MM.1S (cell line): ENCODE results near the gene EIF3F.

Source experiments
- DNase-seq: peaks from one replicate; pipeline ENCODE4 v3.0.0-alpha.2; 2015
- H2AFZ ChIP-seq: fragments of 300-600 bp; sonication (generic); 2 replicates; pipeline ENCODE4 v1.6.0; 2016; ENCODE audit warnings: antibody characterized with exemption, low read length
- H3F3A ChIP-seq: fragments of 300-600 bp; sonication (generic); 2 replicates; pipeline ENCODE4 v1.6.1; 2016; ENCODE audit warnings: mild to moderate bottlenecking, antibody characterized with exemption, low read length, moderate library complexity, mixed read lengths; ENCODE audit not compliant: insufficient read depth
- H3K27ac ChIP-seq: fragments of 300-600 bp; sonication (generic); 2 replicates; pipeline ENCODE4 v1.5.1; 2016; ENCODE audit warnings: mild to moderate bottlenecking, low read length
- H3K27me3 ChIP-seq: fragments of 300-600 bp; sonication (generic); replicated peaks from 2 replicates; pipeline ENCODE4 v1.6.0; 2016; ENCODE audit warnings: low read length; ENCODE audit not compliant: insufficient read depth
- H3K36me3 ChIP-seq: fragments of 300-600 bp; sonication (generic); replicated peaks from 2 replicates; pipeline ENCODE4 v1.6.1; 2016; ENCODE audit warnings: mild to moderate bottlenecking, low read length, mixed read lengths; ENCODE audit not compliant: insufficient read depth
- H3K4me1 ChIP-seq: fragments of 300-600 bp; sonication (generic); 2 replicates; pipeline ENCODE4 v1.6.1; 2016; ENCODE audit warnings: low read length, mixed read lengths
- H3K4me2 ChIP-seq: fragments of 300-600 bp; sonication (generic); 2 replicates; pipeline ENCODE4 v1.6.0; 2016; ENCODE audit warnings: low read depth, low read length
- H3K4me3 ChIP-seq: fragments of 300-600 bp; sonication (generic); 2 replicates; pipeline ENCODE4 v1.5.1; 2016; ENCODE audit warnings: low read length, mixed read lengths
- H3K79me2 ChIP-seq: fragments of 300-600 bp; sonication (generic); 2 replicates; pipeline ENCODE4 v1.6.1; 2016; ENCODE audit warnings: mixed run types, low read length, mixed read lengths
- H3K9ac ChIP-seq: fragments of 300-600 bp; sonication (generic); 2 replicates; pipeline ENCODE4 v1.6.1; 2016; ENCODE audit warnings: low read length, mixed read lengths
- H3K9me2 ChIP-seq: fragments of 300-600 bp; sonication (generic); replicated peaks from 2 replicates; pipeline ENCODE4 v1.6.1; 2016; ENCODE audit warnings: mild to moderate bottlenecking, low read length, mixed read lengths; ENCODE audit not compliant: insufficient read depth
- H3K9me3 ChIP-seq: fragments of 300-600 bp; sonication (generic); replicated peaks from 2 replicates; pipeline ENCODE4 v1.6.1; 2016; ENCODE audit warnings: mild to moderate bottlenecking, low read length, mixed read lengths; ENCODE audit not compliant: insufficient read depth
- H4K20me1 ChIP-seq: fragments of 300-600 bp; sonication (generic); 2 replicates; pipeline ENCODE4 v1.6.1; 2016; ENCODE audit warnings: mild to moderate bottlenecking, low read length, moderate library complexity, mixed read lengths; ENCODE audit not compliant: insufficient read depth
- CTCF ChIP-seq: fragments of 300-600 bp; sonication (generic); IDR thresholded peaks from 2 replicates; pipeline ENCODE4 v1.5.1; 2016; ENCODE audit warnings: antibody characterized with exemption, low read length, mixed read lengths
- EZH2 ChIP-seq: fragments of 300-600 bp; sonication (generic); optimal IDR thresholded peaks from 2 replicates; pipeline ENCODE3; 2017; ENCODE audit warnings: low read depth, mild to moderate bottlenecking, antibody characterized with exemption, low read length, mixed read lengths
- EZH2phosphoT487 ChIP-seq: fragments of 300-600 bp; sonication (generic); IDR thresholded peaks from 2 replicates; pipeline ENCODE4 v1.6.1; 2018; ENCODE audit warnings: antibody characterized with exemption, low read length

EIF3F gene

GRCh38 chr11:7969756-7970646 lies 17.1 kb upstream of the EIF3F start:
- Histone ChIP-seq H3F3A (no peaks in the 10 kb centered on the region), H3K36me3 (no peaks in the 10 kb centered on the region), H2AFZ (no peak overlapping the region), H3K79me2 (no peaks in the 10 kb centered on the region), H3K4me3 (no peak overlapping the region), H3K9me3 (no peaks in the 10 kb centered on the region), H3K9me2 (no peaks in the 10 kb centered on the region), H3K27me3 (no peaks in the 10 kb centered on the region), H3K9ac (no peak overlapping the region), H3K4me1 (no peaks in the 10 kb centered on the region), H3K4me2 (no peak overlapping the region), H3K27ac (no peak overlapping the region), H4K20me1 (no peaks in the 10 kb centered on the region)
- TF ChIP-seq CTCF (no peak), EZH2 (no peak), EZH2phosphoT487 (no peak)
- DNase-seq, result no peak

GRCh38 chr11:7971846-7972245 lies 15.3 kb upstream of the EIF3F start:
- no peaks in the 10 kb centered on the region for H3K9me2 ChIP-seq
- TF ChIP-seq CTCF, result no peak
- TF ChIP-seq EZH2, result no peak
- TF ChIP-seq EZH2phosphoT487, result no peak
- H3K9me3 ChIP-seq, result no peaks in the 10 kb centered on the region
- no peaks in the 10 kb centered on the region for H3K79me2 ChIP-seq
- no peak overlapping the region for H3K4me2 ChIP-seq
- no peaks in the 10 kb centered on the region for H3K4me1 ChIP-seq
- no peaks in the 10 kb centered on the region for H3F3A ChIP-seq
- H3K36me3 ChIP-seq, result no peaks in the 10 kb centered on the region
- no peak overlapping the region for H3K4me3 ChIP-seq
- no peak for DNase-seq
- no peak overlapping the region for H3K27ac ChIP-seq
- no peak overlapping the region for H2AFZ ChIP-seq
- H4K20me1 ChIP-seq, result no peaks in the 10 kb centered on the region
- no peaks in the 10 kb centered on the region for H3K27me3 ChIP-seq
- H3K9ac ChIP-seq, result no peak overlapping the region

- no peaks in the 10 kb centered on the region for H4K20me1 ChIP-seq
- H3K27me3 ChIP-seq, result no peaks in the 10 kb centered on the region
- H3K4me1 ChIP-seq, result no peaks in the 10 kb centered on the region
- no peak overlapping the region for H3K4me3 ChIP-seq
- no peaks in the 10 kb centered on the region for H3F3A ChIP-seq
- no peaks in the 10 kb centered on the region for H3K9me2 ChIP-seq
- no peak for DNase-seq
- no peak overlapping the region for H3K27ac ChIP-seq
- no peak overlapping the region for H3K9ac ChIP-seq
- TF ChIP-seq EZH2phosphoT487, result no peak
- no peak for TF ChIP-seq CTCF
- TF ChIP-seq EZH2, result no peak
- H3K36me3 ChIP-seq, result no peaks in the 10 kb centered on the region
- H3K4me2 ChIP-seq, result no peak overlapping the region
- H3K9me3 ChIP-seq, result no peaks in the 10 kb centered on the region
- H2AFZ ChIP-seq, result no peak overlapping the region
- no peaks in the 10 kb centered on the region for H3K79me2 ChIP-seq
Measured at GRCh38 chr11:7973011-7973410, 14.1 kb upstream of the EIF3F start.
